HepG2 (cell line): ENCODE results near the gene DIAPH3. TPM values are rescaled to one million over a fixed set of nuclear protein-coding genes. Genes with fewer than 3 reads are reported as not detected.

ENCODE experiments used
- ATAC-seq: fragments of 200-7000 bp; cut with Tn5 transposase; 3 replicates; pipeline ENCODE4 v1.9.1; 2020; ENCODE audit warnings: mild to moderate bottlenecking, moderate library complexity
- BruUV-seq: library from RNA; stranded (reverse); fragments of 400-500 nt; replicated peaks from 2 replicates; lab custom pipeline; 2021; lab: Mats Ljungman, UMichigan
- CTCF ChIA-PET: fragments of 300-600 bp; formaldehyde crosslinking; extraction: SDS; loops from one replicate; lab custom pipeline; 2021; ENCODE audit warnings: low total read pairs, inconsistent platforms, low intra/inter-chr PET ratio; lab: Yijun Ruan, JAX
- POLR2A ChIA-PET: fragments of 350-600 bp; sonication (Branson Sonifier 250); formaldehyde crosslinking; loops from one replicate; lab custom pipeline; 2020; ENCODE audit warnings: antibody characterized with exemption, inconsistent platforms; lab: Yijun Ruan, JAX
- DNase-seq: peaks from one replicate; pipeline ENCODE4 v3.0.0-alpha.2; 2015; ENCODE audit warnings: low spot score
- FAIRE-seq: peaks from 3 replicates; lab custom pipeline; 2011; peaks lifted over from hg19 to GRCh38; lab: Jason Lieb, UNC
- H2AFZ ChIP-seq: one replicate; pipeline ENCODE4 v1.6.1; 2011; ENCODE audit warnings: low read length, inconsistent platforms
- H3K27ac ChIP-seq: fragments of 300-600 bp; 3 replicates; pipeline ENCODE4 v1.8.0; 2011; ENCODE audit warnings: mixed run types, mild to moderate bottlenecking, mixed read lengths, low read length, inconsistent platforms; ENCODE audit not compliant: insufficient read depth; ENCODE audit errors: extremely low read length
- H3K27me3 ChIP-seq, 2 experiments: fragments of 200-600 bp in 1 of 2; 2 replicates in 1 of 2; 3 replicates in 1 of 2; pipeline versions ENCODE4 v1.6.0 to v1.8.0; 2011; ENCODE audit warnings: low read length in 2 of 2, mild to moderate bottlenecking in 2 of 2, moderate library complexity in 2 of 2, inconsistent platforms in 1 of 2; ENCODE audit not compliant: insufficient read depth in 2 of 2, control insufficient read depth in 1 of 2
- H3K36me3 ChIP-seq, 2 experiments: fragments of 200-600 bp in 1 of 2; replicated peaks in 1 of 2; 2 replicates in 1 of 2; 3 replicates in 1 of 2; pipeline versions ENCODE4 v1.5.1 to v1.8.0; 2011; ENCODE audit warnings: low read length in 2 of 2, inconsistent platforms in 1 of 2; ENCODE audit not compliant: insufficient read depth in 2 of 2, control insufficient read depth in 1 of 2
- H3K4me1 ChIP-seq: 2 replicates; pipeline ENCODE4 v1.5.1; 2012; ENCODE audit warnings: low read length, inconsistent platforms; ENCODE audit not compliant: insufficient read depth
- H3K4me2 ChIP-seq: 2 replicates; pipeline ENCODE4 v1.6.0; 2011; ENCODE audit warnings: low read depth, low read length, inconsistent platforms
- H3K4me3 ChIP-seq, 3 experiments: fragments of 200-600 bp in 1 of 3; sonication (generic), shearing (Covaris generic) in 1 of 3; replicated peaks in 1 of 3; 2 replicates each; pipeline ENCODE4 v1.5.1; 2011 to 2016; ENCODE audit warnings: low read length in 3 of 3, inconsistent platforms in 2 of 3, low read depth in 2 of 3, mild to moderate bottlenecking in 2 of 3, control low read depth in 1 of 3, mixed read lengths in 1 of 3; ENCODE audit not compliant: insufficient read depth in 1 of 3
- H3K79me2 ChIP-seq: one replicate; pipeline ENCODE4 v1.6.1; 2011; ENCODE audit warnings: low read length, inconsistent platforms; ENCODE audit not compliant: insufficient read depth
- H3K9ac ChIP-seq: 2 replicates; pipeline ENCODE4 v1.6.0; 2011; ENCODE audit warnings: mild to moderate bottlenecking, low read depth, low read length, inconsistent platforms; ENCODE audit not compliant: insufficient read depth
- H3K9me3 ChIP-seq: 2 replicates; pipeline ENCODE4 v1.5.1; 2012; ENCODE audit warnings: mild to moderate bottlenecking, low read length
- H4K20me1 ChIP-seq: 2 replicates; pipeline ENCODE4 v1.6.0; 2011; ENCODE audit warnings: inconsistent platforms, mild to moderate bottlenecking, low read length, moderate library complexity; ENCODE audit not compliant: insufficient read depth
- DRAP1 ChIP-seq: IDR thresholded peaks from 2 replicates; pipeline ENCODE4 v1.6.1; 2016; ENCODE audit warnings: missing genetic modification reagents, missing compliant biosample characterization
- ISL2 ChIP-seq: sonication (generic); formaldehyde crosslinking; IDR thresholded peaks from 2 replicates; pipeline ENCODE4 v1.5.0; 2020; ENCODE audit warnings: missing genetic modification reagents
- MYC ChIP-seq: sonication (generic); formaldehyde crosslinking; IDR thresholded peaks from 2 replicates; pipeline ENCODE4 v1.9.0; 2021; ENCODE audit warnings: missing genetic modification reagents, borderline replicate concordance
- PLRG1 ChIP-seq: fragments of 450-650 bp; conservative IDR thresholded peaks from 2 replicates; pipeline ENCODE4 v1.6.1; 2016
- RBAK ChIP-seq: sonication (generic); formaldehyde crosslinking; IDR thresholded peaks from 2 replicates; pipeline ENCODE4 v1.5.1; 2020; ENCODE audit warnings: mild to moderate bottlenecking, missing genetic modification reagents
- REPIN1 ChIP-seq: sonication (generic); formaldehyde crosslinking; IDR thresholded peaks from 2 replicates; pipeline ENCODE4 v1.8.0; 2022; ENCODE audit warnings: missing genetic modification reagents, low read depth, mild to moderate bottlenecking, borderline replicate concordance
- ZBTB2 ChIP-seq: sonication (generic); formaldehyde crosslinking; IDR thresholded peaks from 2 replicates; pipeline ENCODE4 v1.8.0; 2022; ENCODE audit warnings: low read depth, missing genetic modification reagents
- ZMAT5 ChIP-seq: sonication (generic); formaldehyde crosslinking; IDR thresholded peaks from 2 replicates; pipeline ENCODE4 v1.5.0; 2020; ENCODE audit warnings: mild to moderate bottlenecking, low read depth, missing genetic modification reagents, borderline replicate concordance
- ZNF10 ChIP-seq: sonication (generic); formaldehyde crosslinking; IDR thresholded peaks from 2 replicates; pipeline ENCODE4 v1.4.0; 2020; ENCODE audit warnings: mild to moderate bottlenecking, low read depth, missing genetic modification reagents, borderline replicate concordance
- ZNF101 ChIP-seq: sonication (generic); formaldehyde crosslinking; IDR thresholded peaks from 2 replicates; pipeline ENCODE4 v1.4.0; 2020; ENCODE audit warnings: mild to moderate bottlenecking, low read depth, missing genetic modification reagents, borderline replicate concordance
- ZNF12 ChIP-seq: sonication (generic); formaldehyde crosslinking; IDR thresholded peaks from 2 replicates; pipeline ENCODE4 v1.5.0; 2020; ENCODE audit warnings: missing genetic modification reagents
- ZNF138 ChIP-seq: sonication (generic); formaldehyde crosslinking; IDR thresholded peaks from 2 replicates; pipeline ENCODE4 v1.5.0; 2020; ENCODE audit warnings: mild to moderate bottlenecking, low read depth, missing genetic modification reagents
- ZNF224 ChIP-seq: sonication (generic); formaldehyde crosslinking; IDR thresholded peaks from 2 replicates; pipeline ENCODE4 v1.5.0; 2020; ENCODE audit warnings: mild to moderate bottlenecking, missing genetic modification reagents
- ZNF530 ChIP-seq: sonication (generic); formaldehyde crosslinking; IDR thresholded peaks from 2 replicates; pipeline ENCODE4 v1.5.0; 2020; ENCODE audit warnings: low read depth, mild to moderate bottlenecking, missing genetic modification reagents
- ZNF569 ChIP-seq: sonication (generic); formaldehyde crosslinking; IDR thresholded peaks from 2 replicates; pipeline ENCODE4 v1.5.0; 2020; ENCODE audit warnings: mild to moderate bottlenecking, missing genetic modification reagents, moderate library complexity, borderline replicate concordance
- ZNF644 ChIP-seq: IDR thresholded peaks from 2 replicates; pipeline ENCODE4 v1.6.1; 2016; ENCODE audit warnings: low read depth
- WGBS: methylation state at CpG from one replicate; pipeline ENCODE4 v1.1.6; 2017; ENCODE audit warnings: low lambda C conversion rate; 5-methylcytosine and 5-hydroxymethylcytosine counted together
- in situ Hi-C: cut with HindIII; loops from 2 replicates; pipeline ENCODE4 v1.10.0; 2017; ENCODE audit warnings: low pct_unique_long_range_greater_than_20kb; ENCODE audit not compliant: extremely low pct_ligation_motif_present
- intact Hi-C: fragments of 100-400 bp; cut with micrococcal nuclease; formaldehyde crosslinking; loops from one replicate; pipeline ENCODE4 v1.10.0; 2022; ENCODE audit not compliant: unreplicated experiment
- polyA plus RNA-seq, 8 experiments: library from polyadenylated mRNA; depleted of rRNA in 3 of 8; stranded (reverse) in 7 of 8; unstranded in 1 of 8; fragments of >200 nt; fragmentation: Illumina TruSeq in 4 of 8; extraction: Trizol in 4 of 8; gene quantifications; 2 replicates each; pipeline versions ENCODE4 v1.2.1 to v1.2.3, GENCODE V29; 2011 to 2016; ENCODE audit warnings: low read depth in 4 of 8, missing spikeins in 1 of 8, mixed read lengths in 1 of 8; ENCODE audit not compliant: insufficient read depth in 1 of 8
- total RNA-seq, 5 experiments: library from RNA; depleted of rRNA; stranded (reverse); fragments of >200 nt; fragmentation: Illumina TruSeq; extraction: Trizol; gene quantifications; 2 replicates each; pipeline ENCODE4 v1.2.3, GENCODE V29; 2016; ENCODE audit warnings: low read depth in 1 of 5

Gene DIAPH3
- total and polyA plus RNA-seq, 2 of the 13 experiments (the other 11 are each of a cell fraction or from before 2014, with no cell fraction given) = 4.0 to 9.3 TPM

- H4K20me1 ChIP-seq = no peaks in the 10 kb centered on the region
- no peak for FAIRE-seq
- no peak for TF ChIP-seq ZBTB2 (CRISPR knock-in tag)
- TF ChIP-seq MYC = no peak
- no peak for TF ChIP-seq ZNF530 (CRISPR knock-in tag)
- H3K27ac ChIP-seq = no peak overlapping the region
- BruUV-seq = no TSS peak
- ATAC-seq = no peak
- H3K27me3 ChIP-seq = no peaks in the 10 kb centered on the region; a peak in 1 of 5 replicates
- DNase-seq = no peak
- ChIA-PET CTCF (no interaction called here), POLR2A (no interaction called here)
- no peak overlapping the region for H3K4me3 ChIP-seq
- in situ Hi-C loops = no loop called here
- H3K9me3 ChIP-seq = no peaks in the 10 kb centered on the region
- H3K4me1 ChIP-seq = peaks cover 7% of the 10 kb centered on the region
- 96% methylated on average over 6 of the region's 6 CpGs for WGBS
- H3K36me3 ChIP-seq = peaks cover 0 to under 1% of the 10 kb centered on the region in 2 experiments; a peak in 1 of 5 replicates
- H3K4me2 ChIP-seq = no peak overlapping the region
- intact Hi-C loops = no loop called here
- H3K9ac ChIP-seq = no peak overlapping the region
- no peaks in the 10 kb centered on the region for H3K79me2 ChIP-seq
- no peak overlapping the region for H2AFZ ChIP-seq
These were observed 167.2 kb downstream of the DIAPH3 start for GRCh38 chr13:59996461-59996980.

- peaks cover 0 to 2% of the 10 kb centered on the region in 2 experiments; a peak in 1 of 5 replicates for H3K36me3 ChIP-seq
- H3K4me2 ChIP-seq = no peak overlapping the region
- DNase-seq (no peak), ATAC-seq (no peak), FAIRE-seq (no peak)
- no peak overlapping the region for H3K4me3 ChIP-seq
- no peak overlapping the region for H3K9ac ChIP-seq
- ChIA-PET POLR2A (no interaction called here), CTCF (no interaction called here)
- BruUV-seq = no TSS peak
- intact Hi-C loops (no loop called here), in situ Hi-C loops (no loop called here)
- no peak overlapping the region for H2AFZ ChIP-seq
- no peak overlapping the region for H3K27ac ChIP-seq
- H3K27me3 ChIP-seq = no peaks in the 10 kb centered on the region; a peak in 1 of 5 replicates
- WGBS = 93% methylated on average over 2 of the region's 2 CpGs
- no peaks in the 10 kb centered on the region for H3K9me3 ChIP-seq
- TF ChIP-seq ISL2 (CRISPR knock-in tag) (no peak), ZNF569 (CRISPR knock-in tag) (no peak), ZMAT5 (CRISPR knock-in tag) (no peak), REPIN1 (CRISPR knock-in tag) (no peak), ZNF10 (CRISPR knock-in tag) (no peak), ZNF644 (CRISPR knock-in tag) (no peak), ZNF138 (CRISPR knock-in tag) (no peak), ZNF101 (CRISPR knock-in tag) (no peak), ZNF224 (CRISPR knock-in tag) (no peak), ZNF12 (CRISPR knock-in tag) (no peak), RBAK (no peak), PLRG1 (no peak), DRAP1 (no peak)
- H3K4me1 ChIP-seq = no peaks in the 10 kb centered on the region
- no peaks in the 10 kb centered on the region for H3K79me2 ChIP-seq
- no peaks in the 10 kb centered on the region for H4K20me1 ChIP-seq
These were observed 172.3 kb downstream of the DIAPH3 start for GRCh38 chr13:59991395-59991794.
